ENCODE measurements around the gene AGMO.

The AGMO gene

DNA sequence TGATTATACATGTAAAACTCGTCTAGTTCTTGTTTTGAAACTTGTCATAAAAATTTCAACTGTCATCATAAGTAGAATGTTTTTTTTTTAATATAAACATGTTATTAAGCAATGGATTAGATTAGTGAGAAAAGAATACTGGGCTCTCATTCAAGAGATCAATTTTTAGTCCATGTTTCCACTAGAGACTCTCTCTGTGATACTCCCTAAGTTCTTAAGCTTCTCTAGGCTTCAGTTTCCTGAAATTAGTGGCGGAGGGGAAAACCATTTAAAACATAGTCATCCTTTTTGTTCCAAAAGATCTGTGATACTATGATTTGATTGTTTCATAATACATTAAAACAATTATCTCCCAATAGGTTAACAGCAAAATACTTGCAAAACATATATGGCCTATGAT lies 142.2 kb downstream of the AGMO start:
- peaks cover 9% of the 10 kb centered on the region for H3K9me3 Mint-ChIP-seq
- H3K36me3 Mint-ChIP-seq: no peaks in the 10 kb centered on the region
- H3K4me1 Mint-ChIP-seq: no peaks in the 10 kb centered on the region
- H3K27me3 Mint-ChIP-seq: no peaks in the 10 kb centered on the region
- no peak overlapping the region for H3K27ac Mint-ChIP-seq
- no peak overlapping the region for H3K4me3 Mint-ChIP-seq

GRCh38 chr7:15418264-15418663 lies 143.6 kb downstream of the AGMO start:
- Mint-ChIP-seq H3K9me3 (peaks cover 9% of the 10 kb centered on the region), H3K27ac (no peak overlapping the region), H3K4me3 (no peak overlapping the region), H3K4me1 (no peaks in the 10 kb centered on the region), H3K36me3 (no peaks in the 10 kb centered on the region), H3K27me3 (no peaks in the 10 kb centered on the region)

- Mint-ChIP-seq H3K4me1 (no peaks in the 10 kb centered on the region), H3K4me3 (no peak overlapping the region), H3K27ac (no peak overlapping the region), H3K9me3 (peaks cover 7% of the 10 kb centered on the region), H3K36me3 (no peaks in the 10 kb centered on the region), H3K27me3 (no peaks in the 10 kb centered on the region)
These were observed 144.3 kb downstream of the AGMO start for GRCh38 chr7:15417341-15417988.

- Mint-ChIP-seq H3K9me3 (no peaks in the 10 kb centered on the region), H3K4me1 (no peaks in the 10 kb centered on the region), H3K4me3 (no peak overlapping the region), H3K27ac (no peak overlapping the region), H3K36me3 (no peaks in the 10 kb centered on the region), H3K27me3 (no peaks in the 10 kb centered on the region)
These were observed 150.8 kb downstream of the AGMO start for GRCh38 chr7:15411019-15411418.

- H3K9me3 Mint-ChIP-seq: peaks cover 7% of the 10 kb centered on the region
- no peaks in the 10 kb centered on the region for H3K27me3 Mint-ChIP-seq
- no peaks in the 10 kb centered on the region for H3K4me1 Mint-ChIP-seq
These were observed 153.9 kb downstream of the AGMO start for GRCh38 chr7:15407910-15408309.

GRCh38 chr7:15403751-15404150 lies 158.1 kb downstream of the AGMO start:
- Mint-ChIP-seq H3K4me1 (no peaks in the 10 kb centered on the region), H3K27ac (no peak overlapping the region), H3K27me3 (no peaks in the 10 kb centered on the region), H3K9me3 (peaks cover 15% of the 10 kb centered on the region), H3K36me3 (no peaks in the 10 kb centered on the region), H3K4me3 (no peak overlapping the region)

More at GRCh38 chr7:15407910-15408309, 153.9 kb downstream of the AGMO start:
- no peaks in the 10 kb centered on the region for H3K36me3 Mint-ChIP-seq
- H3K27ac Mint-ChIP-seq: no peak overlapping the region
- no peak overlapping the region for H3K4me3 Mint-ChIP-seq

DNA sequence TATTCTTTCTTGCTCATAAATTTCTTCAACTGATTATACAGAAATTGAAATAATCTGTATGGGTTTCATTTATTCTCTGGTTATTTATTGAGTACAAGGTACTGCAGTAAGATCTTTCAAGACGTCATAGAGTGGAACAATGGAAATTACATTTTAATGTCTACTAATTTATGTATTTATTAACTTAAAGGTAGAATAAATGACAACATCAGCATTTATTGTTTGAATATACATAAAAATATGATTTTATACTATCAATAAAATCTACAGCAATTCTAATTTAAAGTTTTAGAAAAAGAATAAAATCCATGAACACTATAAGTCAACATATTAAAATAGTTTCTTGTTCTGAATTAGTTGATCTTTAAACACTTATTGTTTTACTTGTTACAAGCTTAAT lies 158.5 kb downstream of the AGMO start:
- Mint-ChIP-seq H3K36me3 (no peaks in the 10 kb centered on the region), H3K9me3 (peaks cover 15% of the 10 kb centered on the region), H3K27ac (no peak overlapping the region), H3K4me3 (no peak overlapping the region), H3K4me1 (no peaks in the 10 kb centered on the region), H3K27me3 (no peaks in the 10 kb centered on the region)

- Mint-ChIP-seq H3K4me3 (no peak overlapping the region), H3K9me3 (peaks cover 15% of the 10 kb centered on the region), H3K27ac (no peak overlapping the region), H3K36me3 (no peaks in the 10 kb centered on the region), H3K4me1 (no peaks in the 10 kb centered on the region), H3K27me3 (no peaks in the 10 kb centered on the region)
These were observed 159.2 kb downstream of the AGMO start for GRCh38 chr7:15402436-15403136.

DNA sequence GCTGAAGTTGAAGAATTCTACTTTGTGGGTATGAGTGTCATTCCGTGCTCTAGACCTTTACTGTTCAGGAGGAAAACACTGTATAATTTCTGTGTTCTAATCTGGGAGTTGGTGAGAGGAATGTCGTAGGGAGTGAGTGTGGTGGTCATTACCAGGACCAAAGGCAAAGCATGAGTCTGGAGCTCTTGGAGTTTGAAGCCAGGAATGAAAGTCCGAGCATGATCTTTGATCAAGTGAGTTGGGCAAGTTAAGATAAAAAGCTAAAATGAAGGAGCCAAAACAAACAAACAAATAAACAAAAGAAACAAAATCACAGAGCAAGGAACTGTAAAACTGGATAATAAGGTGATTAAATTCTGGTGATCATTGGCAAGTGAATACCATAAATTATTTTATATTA lies 161.4 kb downstream of the AGMO start:
- Mint-ChIP-seq H3K36me3 (peaks cover 2% of the 10 kb centered on the region), H3K27me3 (no peaks in the 10 kb centered on the region), H3K9me3 (peaks cover 13% of the 10 kb centered on the region), H3K4me1 (no peaks in the 10 kb centered on the region), H3K4me3 (no peak overlapping the region), H3K27ac (no peak overlapping the region)

GRCh38 chr7:15399441-15399840 lies 162.4 kb downstream of the AGMO start:
- Mint-ChIP-seq H3K27ac (no peak overlapping the region), H3K4me1 (no peaks in the 10 kb centered on the region), H3K27me3 (no peaks in the 10 kb centered on the region), H3K4me3 (no peak overlapping the region), H3K9me3 (peaks cover 16% of the 10 kb centered on the region), H3K36me3 (peaks cover 2% of the 10 kb centered on the region)

GRCh38 chr7:15397922-15398760 lies 163.7 kb downstream of the AGMO start:
- no peaks in the 10 kb centered on the region for H3K27me3 Mint-ChIP-seq
- peaks cover 16% of the 10 kb centered on the region for H3K9me3 Mint-ChIP-seq

DNA sequence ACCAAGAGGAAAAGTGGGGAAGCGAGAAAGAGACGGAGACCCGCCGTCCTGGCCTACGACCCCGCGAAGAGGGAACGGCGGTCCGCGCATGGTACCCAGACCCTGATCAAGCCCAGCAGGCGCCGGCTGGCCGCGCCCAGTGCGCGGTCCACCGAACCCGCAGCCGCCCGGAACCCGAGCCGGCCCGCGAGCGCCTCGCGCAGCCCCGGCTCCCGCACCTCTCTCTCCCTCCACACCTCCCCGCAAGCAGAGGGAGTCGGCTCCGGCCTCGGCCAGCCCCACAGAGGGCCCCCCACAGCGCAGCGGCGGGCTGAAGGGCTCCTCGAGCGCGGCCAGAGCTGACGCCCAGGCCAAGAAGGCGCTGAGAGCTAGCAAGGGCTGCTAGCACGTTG lies 164.7 kb downstream of the AGMO start:
- H3K36me3 Mint-ChIP-seq: peaks cover 2% of the 10 kb centered on the region
- peaks cover 16% of the 10 kb centered on the region for H3K9me3 Mint-ChIP-seq
- H3K27ac Mint-ChIP-seq: no peak overlapping the region
- no peaks in the 10 kb centered on the region for H3K4me1 Mint-ChIP-seq
- no peaks in the 10 kb centered on the region for H3K27me3 Mint-ChIP-seq
- H3K4me3 Mint-ChIP-seq: no peak overlapping the region

More at GRCh38 chr7:15397922-15398760, 163.7 kb downstream of the AGMO start:
- Mint-ChIP-seq H3K4me1 (no peaks in the 10 kb centered on the region), H3K36me3 (peaks cover 2% of the 10 kb centered on the region), H3K27ac (no peak overlapping the region), H3K4me3 (no peak overlapping the region)

DNA sequence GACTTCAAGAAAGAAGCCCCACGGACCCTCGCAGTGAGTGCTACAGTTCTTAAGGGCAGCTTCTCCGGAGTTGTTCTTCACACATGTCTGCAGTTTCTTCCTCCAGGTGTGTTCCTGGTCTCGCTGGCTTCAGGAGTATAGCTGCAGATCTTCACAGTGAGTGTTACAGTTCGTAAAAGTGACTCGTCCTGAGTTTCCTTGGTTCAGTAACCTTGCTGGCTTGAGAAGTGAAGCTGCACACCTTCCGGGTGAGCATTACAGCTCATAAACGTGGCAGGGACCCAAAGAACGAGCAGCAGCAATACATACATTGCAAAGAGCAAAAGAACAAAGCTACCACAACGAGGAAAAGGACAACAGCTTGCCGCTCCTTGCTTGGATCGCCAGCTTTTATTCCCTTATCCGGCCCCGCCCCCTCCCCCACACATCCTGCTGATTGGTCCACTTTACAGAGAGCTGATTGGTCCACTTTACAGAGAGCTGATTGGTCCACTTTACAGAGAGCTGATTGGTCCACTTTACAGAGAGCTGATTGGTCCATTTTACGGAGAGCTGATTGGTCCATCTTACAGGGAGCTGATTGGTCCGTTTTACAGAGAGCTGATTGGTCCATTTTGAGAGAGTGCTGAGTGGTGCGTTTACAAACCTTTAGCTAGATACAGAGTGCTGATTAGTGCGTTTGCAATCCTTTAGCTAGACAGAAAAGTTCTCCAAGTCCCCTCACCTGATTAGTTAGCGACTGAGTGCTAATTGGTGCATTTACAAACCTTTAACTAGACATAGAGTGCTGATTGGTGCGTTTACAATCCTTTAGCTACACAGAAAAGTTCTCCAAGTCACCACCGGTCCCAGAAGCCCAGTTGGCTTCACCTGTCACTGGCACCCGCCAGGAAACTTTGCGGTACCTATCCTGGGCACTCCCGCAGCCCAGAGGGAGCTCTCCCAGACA lies 165.3 kb downstream of the AGMO start:
- peaks cover 2% of the 10 kb centered on the region for H3K36me3 Mint-ChIP-seq
- H3K9me3 Mint-ChIP-seq: peaks cover 16% of the 10 kb centered on the region
- no peaks in the 10 kb centered on the region for H3K4me1 Mint-ChIP-seq
- no peaks in the 10 kb centered on the region for H3K27me3 Mint-ChIP-seq
- H3K4me3 Mint-ChIP-seq: no peak overlapping the region
- no peak overlapping the region for H3K27ac Mint-ChIP-seq

GRCh38 chr7:15389073-15389472 lies 172.7 kb downstream of the AGMO start:
- no peaks in the 10 kb centered on the region for H3K4me1 Mint-ChIP-seq
- H3K27ac Mint-ChIP-seq: no peak overlapping the region
- H3K36me3 Mint-ChIP-seq: no peaks in the 10 kb centered on the region
- no peaks in the 10 kb centered on the region for H3K9me3 Mint-ChIP-seq
- no peaks in the 10 kb centered on the region for H3K27me3 Mint-ChIP-seq
- no peak overlapping the region for H3K4me3 Mint-ChIP-seq

GRCh38 chr7:15378494-15379145 lies 183.2 kb downstream of the AGMO start:
- Mint-ChIP-seq H3K4me1 (no peaks in the 10 kb centered on the region), H3K27me3 (no peaks in the 10 kb centered on the region), H3K36me3 (no peaks in the 10 kb centered on the region), H3K9me3 (no peaks in the 10 kb centered on the region), H3K27ac (no peak overlapping the region), H3K4me3 (no peak overlapping the region)

All from activated naive CD4-positive, alpha-beta T cell treated with anti-CD3 and anti-CD28 coated beads, Interleukin-2, amount 50 U/mL, for 24 hours (primary cell).